HG02938 (cell line): ENCODE results near the gene SLC45A1.
"Not testable (repeated sequence)": the region's sequence is repeated elsewhere in the genome, so short reads cannot be mapped to it uniquely, and the experiment has no call there.

Source experiments
- ATAC-seq: cut with Tn5 transposase; IDR thresholded peaks from one replicate; pipeline ENCODE4 v1.9.1; 2021; ENCODE audit warnings: mild to moderate bottlenecking, moderate library complexity; ENCODE audit not compliant: unreplicated experiment

SLC45A1 gene

DNA sequence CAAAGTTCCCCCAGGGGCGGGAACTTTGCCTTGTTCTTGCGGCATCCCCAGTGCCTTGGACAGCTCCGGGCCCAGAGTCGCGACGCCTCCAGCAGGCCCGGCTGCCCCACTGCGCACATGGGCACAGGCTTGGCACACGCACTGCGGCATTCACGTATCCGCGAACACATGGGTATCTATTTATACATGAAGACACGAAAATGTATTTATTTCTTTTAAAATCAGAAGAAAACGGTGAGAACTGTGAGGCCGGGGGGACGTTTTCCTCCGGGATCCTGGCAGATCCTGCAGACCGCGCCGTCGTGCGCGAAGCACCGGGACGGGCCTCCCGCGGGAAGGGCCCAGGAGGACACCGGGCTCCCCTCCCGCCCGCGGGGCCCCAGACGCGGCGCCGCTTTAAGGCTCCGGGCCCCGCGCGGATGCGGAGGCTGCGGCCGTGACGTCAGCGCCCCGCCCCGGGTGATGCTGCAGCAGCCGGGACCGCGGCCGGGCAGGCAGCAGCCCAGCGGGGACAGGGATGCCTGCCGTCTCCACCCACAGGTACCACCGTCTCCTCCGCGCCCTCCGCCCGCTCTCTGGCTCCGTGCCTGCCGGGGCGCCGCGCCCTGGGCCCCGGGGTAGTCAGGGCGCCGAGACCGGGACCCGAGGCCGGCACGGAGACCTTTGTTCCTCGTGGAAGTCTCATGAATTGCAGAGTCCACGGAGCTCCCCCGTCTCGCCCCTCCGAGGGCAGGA is at the start of gene SLC45A1:
TSS of gene SLC45A1 (plus strand) at position 468 of the 735 bp plus-strand sequence. CDS start 6,216 bp downstream, outside the sequence.
- ATAC-seq: no peak

DNA sequence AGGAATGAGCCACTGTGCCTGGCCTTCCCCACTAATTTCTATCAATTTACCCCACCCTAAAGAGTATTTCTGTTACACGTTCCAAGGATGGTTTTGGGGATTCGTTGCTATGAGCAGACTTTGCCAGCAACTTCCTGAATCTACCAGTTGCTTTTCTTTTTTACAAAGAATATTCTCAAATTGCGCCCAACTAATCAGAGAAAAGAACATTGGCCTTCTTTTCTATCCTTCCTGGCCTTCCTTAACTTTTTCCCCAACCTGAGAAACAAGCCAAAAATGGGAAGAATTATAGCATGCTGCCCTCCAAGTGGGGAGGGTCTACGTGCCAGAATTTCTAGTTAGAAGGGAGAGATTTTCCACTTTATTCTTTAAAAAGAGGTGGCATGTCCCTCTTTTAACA is 44.9 kb upstream of the SLC45A1 start:
- no peak for ATAC-seq

DNA sequence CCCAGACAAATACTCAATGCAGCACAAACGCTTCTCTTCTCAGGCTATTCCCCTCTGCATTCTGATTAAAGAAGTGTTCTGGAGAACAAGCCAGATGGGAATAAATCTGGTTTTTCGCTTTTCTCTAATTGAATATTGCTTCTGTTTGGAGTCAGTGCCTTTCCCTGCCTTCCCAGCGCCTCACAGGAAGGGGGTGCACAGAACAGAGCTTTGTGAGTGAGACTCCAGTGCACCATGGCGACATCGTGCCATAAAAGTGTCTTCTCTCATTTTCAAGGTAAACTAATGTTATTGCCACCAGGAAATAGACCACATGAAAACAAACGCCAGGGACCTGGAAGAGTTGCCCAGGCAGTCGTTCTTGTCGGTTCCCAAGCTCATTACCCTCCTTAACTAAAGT is 43.6 kb upstream of the SLC45A1 start:
- ATAC-seq: no peak

DNA sequence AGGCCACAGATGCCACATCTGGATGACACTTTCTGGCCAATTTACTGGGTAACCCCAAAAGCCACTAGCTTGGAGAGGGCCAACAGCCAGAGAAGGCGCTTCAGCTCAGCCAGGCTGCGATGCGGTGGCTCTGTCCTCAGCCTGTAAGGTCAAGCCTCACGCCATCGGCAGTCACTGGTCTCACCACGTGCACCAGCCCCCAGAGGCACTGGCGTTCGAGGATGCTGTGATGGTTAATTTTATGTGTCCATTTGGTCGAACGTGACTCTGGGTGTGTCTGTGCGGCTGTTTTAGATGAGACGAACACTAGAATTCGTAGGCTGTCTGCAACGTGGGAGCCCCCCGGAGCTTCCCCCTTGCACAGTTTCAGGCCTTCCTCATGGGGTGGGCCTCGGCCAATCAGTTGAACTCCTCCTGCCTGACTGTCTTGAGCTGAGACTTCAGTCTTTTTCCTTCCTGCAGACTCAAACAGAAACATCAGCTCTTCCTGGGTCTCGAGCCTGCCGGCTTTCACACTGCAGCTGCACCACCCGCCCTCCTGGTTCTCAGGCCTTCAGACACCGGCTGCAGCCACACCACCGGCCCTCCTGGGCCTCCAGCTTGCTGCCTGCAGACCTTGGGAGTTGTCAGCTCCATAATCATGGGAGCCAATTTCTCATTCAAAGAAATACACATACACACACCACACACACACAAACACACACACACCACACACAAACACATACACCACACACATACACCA is 41.6 kb upstream of the SLC45A1 start:
- ATAC-seq: no peak

DNA sequence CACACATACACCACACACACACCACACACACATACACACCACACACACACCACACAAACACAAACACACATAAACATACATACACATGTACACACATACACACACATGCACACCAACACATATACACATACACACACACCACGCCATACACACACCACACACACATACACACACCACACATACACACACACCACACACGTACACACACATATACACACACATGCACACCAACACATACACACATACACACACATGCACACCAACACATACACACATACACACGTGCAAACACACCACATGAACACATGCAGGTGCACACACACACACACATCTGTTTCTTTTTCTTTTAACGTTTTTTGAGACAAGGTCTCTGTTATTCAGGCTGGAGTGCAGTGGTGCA is 41.0 kb upstream of the SLC45A1 start:
- no peak for ATAC-seq

DNA sequence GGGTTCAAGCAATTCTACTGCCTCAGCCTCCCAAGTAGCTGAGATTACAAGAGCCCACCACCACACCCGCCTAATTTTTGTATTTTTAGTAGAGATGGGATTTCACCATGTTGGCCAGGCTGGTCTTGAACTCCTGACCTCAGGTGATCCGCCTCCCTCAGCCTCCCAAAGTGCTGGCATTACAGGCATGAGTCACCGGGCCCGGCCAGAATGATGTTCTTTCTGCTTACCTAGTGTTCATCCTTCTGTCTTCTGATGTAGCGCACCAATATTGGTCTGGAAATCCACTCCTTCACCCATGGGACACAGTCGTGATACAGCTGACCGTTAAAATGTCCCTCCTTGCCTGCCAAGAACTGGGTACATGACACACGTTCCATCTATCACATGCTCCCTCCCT is 39.2 kb upstream of the SLC45A1 start:
- not testable (repeated sequence) for ATAC-seq

DNA sequence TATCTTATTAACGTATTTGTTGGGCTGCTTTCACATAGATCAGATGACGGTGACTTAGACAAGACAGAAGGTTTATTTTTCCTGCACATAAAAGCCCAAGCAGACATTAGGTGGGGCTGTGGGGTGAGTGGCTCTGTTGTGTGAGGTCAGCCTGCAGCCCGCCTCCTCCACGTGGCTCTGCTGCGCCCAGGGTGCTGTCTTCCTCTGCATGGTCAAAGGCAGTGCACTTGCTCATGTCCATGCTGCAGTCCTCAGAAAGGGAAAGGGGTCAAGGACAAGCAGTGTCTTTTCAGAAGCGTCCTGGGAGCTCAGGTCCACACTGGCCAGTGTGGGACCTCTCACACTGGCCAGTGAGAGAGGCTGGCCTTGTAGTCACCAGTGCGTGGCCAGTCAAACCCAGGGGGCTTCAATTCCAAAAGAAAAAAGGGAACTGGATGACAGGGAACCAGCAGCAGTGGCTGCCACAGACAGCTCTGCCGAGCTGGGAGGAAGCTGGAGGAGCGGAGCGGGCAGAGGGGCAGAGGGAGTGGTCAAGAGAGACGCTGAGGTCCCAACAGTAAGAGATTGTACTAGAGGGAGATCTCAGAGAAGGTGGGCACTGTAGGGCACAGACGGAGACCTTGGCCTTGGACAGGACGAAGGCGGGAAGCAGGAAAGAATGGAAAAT is 35.9 kb upstream of the SLC45A1 start:
- ATAC-seq: no peak

DNA sequence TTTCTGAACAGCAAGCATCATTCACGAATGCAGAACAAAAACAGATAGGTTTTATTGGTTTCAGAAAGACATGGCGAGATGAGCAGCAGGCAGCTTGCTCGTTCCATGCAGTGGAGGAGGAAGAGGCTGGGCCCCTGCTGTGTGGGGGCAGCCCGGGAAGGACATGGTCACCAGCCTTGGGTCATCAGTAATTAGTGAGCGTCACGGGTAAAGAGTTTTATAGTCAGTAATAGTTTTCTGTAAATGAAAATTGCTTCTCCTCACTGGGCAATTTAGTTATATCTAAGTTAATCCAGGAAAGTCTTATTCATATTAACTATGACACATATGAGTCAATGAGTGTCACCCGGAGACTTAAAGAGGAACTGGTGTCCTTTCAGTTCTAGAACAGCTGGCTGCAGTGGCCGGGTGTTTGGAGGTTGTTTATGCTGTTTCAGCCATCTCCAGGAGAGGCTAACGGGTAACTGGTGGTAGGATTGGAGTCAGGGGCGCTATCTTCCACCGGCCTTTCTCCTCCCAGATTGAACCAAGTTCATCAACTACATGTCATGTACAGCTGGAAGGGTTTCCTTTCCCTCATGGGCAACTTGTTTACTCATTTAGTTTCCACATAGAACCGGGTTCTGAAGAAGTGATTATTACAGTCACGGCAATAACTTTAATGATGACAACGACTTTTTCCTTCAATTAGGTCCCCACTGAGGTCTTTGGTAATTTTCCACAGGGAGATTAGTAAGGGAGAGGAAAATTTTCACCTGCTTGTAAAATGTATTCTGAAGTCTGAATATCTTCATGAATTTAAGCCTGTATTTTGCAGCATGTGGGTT is 34.6 kb upstream of the SLC45A1 start:
- peak; percentile 94 for ATAC-seq

DNA sequence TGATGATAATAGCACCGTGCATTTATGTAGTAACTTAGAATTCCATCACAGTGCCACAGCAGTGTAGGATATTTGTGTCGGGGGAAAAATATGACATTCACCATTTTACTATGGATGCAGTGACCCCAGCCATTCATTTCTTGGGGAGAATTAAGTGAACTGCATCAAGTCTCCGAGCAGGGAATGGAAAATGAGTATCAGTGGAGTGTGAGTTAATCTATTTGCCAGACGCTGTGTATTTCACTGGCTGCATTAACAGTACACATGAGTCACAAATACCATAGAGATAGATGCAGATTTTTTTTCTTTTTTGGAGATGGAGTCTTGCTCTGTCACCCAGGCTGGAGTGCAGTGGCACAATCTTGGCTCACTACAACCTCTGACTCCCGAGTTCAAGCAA is 33.8 kb upstream of the SLC45A1 start:
- ATAC-seq: no peak

DNA sequence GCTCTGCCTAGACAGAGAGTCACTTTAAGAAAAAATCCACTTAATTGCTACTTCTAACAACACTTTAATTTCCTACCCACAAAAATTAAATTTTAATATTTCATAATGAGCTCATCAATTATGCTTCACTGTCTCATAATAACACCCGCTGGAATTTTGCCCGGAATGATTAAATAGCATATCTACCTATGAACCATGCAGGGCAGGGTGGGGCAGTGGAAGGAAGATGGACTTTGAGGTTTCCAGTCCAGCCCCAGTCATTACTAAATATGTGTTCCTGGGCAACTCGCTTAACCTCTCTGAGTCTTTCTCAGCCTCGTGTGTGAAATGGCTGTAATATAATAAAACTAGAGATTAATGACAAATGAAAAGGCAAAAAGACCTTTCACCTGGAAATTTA is 32.8 kb upstream of the SLC45A1 start:
- ATAC-seq: no peak

DNA sequence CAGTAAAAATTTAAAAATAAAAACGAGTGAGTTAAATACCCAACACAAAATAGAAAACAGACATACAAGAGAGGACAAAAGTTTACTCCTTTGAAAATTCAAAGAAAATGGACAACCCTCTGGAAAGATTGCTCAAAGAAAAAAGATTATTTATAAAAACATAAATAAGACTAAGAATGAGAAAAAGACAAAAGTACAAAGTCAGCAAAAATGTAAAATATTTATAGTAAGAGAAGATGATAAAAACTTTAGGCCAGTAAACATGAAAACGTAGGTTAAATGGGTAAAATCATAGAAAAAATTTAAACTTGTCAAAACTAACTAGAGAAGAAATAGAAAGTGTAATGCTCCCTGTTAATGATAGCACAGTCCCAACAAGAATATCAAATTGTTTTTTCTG is 31.9 kb upstream of the SLC45A1 start:
- ATAC-seq: no peak

DNA sequence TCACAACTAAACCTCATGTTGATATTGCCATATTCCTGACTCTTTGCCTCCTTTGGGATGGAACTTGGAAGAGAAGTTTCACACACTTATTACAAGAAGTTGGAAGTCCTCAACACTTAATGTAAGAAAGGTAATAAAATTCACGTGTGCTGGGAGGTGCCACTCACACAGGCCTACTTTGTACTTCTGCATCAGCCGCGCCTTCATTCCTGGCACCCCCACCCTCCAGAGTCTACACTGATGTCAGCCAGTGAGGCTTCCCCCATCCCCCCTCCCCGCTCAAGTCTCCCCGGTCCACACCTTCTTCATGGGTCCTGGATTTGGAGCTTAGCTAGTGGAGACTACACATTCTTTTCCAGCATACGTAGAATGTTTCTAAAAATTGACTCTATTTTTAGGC is 24.8 kb upstream of the SLC45A1 start:
- ATAC-seq: no peak

DNA sequence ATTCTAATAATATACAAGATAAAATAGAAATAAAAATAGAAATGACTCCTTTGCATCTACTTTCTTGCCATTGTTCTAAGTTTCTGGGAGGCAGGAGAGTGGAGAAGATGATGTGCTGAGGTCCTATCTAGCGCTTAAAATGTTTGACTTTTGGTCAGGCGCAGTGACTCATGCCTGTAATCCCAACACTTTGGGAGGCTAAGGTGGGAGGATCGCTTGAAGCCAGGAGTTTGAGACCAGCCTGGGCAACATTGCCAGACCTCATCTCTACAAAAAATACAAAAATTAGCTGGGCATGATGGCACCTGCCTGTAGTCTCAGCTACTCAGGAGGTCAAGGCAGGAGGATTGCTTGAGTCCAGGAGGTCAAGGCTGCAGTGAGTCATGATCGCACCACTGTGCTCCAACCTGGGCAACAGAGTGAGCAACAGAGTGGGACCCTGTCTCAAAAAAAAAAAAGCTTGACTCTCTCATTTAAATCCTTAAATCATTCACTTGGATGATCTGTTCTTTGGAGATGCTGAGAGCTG is 24.2 kb upstream of the SLC45A1 start:
- ATAC-seq: no peak

DNA sequence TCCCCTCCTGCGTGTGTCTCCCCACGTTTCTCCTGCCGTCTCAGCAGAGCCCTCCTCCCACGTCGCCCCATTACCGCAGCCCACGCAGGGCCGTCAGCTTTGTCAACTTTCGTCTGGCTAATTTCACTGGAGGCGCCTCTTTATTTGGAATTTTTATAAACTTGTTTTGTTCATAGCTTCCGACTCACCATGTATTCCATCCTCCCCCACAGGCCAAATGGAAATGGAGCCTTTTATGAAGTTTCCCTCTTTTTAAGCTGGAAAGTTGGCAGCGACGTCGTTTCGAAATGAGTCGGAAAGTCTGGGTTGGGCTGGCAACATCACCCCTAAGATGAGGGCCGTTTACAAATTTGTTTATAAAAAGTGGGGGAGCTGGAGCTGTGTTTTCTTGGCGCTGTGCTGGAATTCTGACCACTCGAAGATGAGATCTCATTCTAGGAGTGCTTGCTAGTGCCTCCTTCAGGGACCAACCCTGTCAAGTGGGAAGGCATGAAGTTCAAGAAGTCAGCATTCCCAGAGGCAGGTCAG is 23.7 kb upstream of the SLC45A1 start:
- ATAC-seq: no peak

DNA sequence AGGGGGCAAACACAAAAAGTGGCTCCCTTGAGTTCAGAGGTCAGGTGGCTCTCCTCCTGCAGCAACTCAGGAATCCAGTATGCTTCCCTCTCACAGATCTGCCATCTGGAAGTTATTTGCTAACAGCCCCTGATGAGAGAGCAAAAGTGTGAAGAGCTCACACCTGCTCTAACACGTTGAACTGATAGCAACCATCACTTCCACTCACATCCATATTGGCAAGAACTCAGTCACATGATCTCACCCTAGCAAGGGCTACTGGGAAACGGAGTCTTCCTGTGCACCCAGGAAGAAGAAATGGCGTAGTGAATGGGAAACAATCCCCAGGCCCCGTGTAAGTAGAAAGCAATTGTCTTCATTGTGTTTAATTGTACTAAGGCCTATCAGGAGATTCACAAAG is 20.7 kb upstream of the SLC45A1 start:
- no peak for ATAC-seq

DNA sequence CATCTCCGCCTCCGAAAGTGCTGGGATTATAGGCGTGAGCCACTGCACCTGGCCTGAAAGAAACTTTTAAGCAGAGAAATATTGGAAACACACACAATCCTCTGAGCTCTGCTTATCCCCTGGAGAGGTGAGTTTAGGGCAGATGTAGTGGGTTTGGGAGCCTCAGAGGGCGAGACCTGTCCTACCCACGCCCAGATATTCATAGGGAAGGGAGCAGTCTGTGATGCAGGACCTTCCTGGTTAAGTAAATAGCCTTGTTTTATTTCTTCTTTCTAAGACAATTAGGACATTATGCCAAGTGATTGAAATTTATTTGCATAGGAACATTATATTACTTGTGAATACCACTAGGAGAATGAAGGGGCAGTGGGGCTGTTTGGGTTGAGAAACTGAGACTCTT is 18.0 kb upstream of the SLC45A1 start:
- ATAC-seq: no peak

DNA sequence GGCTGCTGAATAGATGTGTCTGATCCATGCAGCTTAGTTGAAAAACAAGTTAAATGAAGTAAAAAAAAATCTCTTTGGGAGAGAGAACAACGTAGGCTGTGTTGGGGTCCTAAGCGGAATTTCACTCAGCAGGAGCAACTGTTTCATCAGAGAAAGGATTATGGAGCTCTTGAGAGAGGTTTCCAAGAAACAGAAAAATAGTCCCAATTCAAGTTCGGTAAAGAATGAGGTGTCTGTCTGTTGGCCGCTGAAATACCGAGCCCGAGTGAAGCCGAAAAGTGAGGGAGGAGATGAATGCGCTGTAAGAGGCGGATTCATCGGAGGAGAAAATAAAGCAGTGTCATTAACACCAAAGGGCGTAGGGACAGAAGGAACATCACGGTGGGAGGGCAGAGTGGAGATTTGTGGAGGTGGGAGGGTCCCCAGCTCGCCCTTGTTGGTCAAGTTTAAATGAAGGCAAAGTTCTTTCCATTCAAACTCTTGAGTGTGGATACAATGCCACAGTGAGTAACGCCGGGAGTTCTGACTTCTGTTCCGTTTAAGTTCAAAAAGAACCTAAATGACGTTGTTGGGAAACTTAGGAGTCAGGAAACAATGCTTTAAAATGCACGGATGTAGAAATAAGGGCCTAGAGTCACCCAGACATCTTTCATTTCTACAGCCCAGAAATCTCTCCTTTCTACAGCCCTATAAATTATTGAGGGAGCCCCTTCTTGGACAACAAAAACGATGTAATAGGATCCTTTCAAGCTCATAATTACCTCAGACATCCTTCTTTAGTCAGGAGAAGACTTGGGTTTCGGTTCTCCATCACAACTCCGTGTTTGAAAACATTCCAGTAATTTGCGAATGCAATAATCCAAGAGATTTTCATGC is 15.6 kb upstream of the SLC45A1 start:
- ATAC-seq: no peak

DNA sequence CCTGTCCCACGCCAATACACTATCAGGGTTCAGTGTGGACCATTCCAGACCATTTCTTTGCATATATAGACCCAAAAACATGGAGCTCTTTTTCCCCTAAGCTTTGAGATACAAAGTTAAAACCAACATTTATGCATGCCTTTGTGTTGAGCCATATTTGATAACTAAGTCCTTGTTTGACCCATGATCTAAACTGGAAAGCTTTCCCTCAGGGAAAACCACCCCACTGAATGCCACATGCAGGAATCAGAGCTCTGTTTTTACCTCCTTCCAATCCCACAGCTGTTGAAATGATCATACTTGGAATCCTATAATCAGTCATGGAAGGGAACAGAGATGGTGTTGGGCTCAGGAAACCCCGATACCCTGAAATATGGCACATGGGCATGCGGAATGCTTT is 14.8 kb upstream of the SLC45A1 start:
- no peak for ATAC-seq

DNA sequence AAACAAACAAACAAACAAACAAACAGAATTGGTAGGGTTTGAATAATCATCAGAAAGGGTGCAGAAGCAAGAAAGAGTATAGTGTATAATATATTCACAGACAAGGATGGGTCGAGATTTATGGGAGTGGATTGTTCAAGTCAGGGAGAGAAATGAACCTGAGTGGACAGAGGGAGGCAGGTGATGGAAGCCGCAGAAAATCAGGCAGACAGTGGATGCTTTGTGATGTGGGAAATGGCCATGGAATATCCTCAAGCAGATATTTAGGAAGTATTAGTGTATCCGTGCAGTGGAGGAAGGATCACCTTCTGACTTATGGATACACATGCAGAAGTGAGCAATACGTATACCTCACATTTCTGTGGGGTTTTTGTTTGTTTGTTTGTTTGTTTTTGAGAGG is 14.0 kb upstream of the SLC45A1 start:
- ATAC-seq: no peak

DNA sequence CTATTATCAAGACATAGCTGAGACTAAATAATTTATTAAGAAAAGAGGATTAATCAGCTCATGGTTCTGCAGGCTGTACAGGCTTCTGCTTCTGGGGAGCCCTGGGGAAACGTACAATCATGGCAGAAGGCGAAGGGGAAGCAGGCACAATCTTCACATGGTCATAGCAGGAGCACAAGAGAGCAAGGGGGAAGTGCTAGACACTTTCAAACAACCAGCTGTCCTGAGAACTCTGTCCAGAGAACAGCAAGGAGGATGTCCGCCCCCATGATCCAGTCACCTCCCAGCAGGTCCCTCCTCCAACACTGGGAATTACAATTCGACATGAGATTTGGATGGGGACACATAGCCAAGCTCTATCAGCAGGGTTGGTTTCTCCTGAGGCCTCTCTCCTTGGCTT is 10.3 kb upstream of the SLC45A1 start:
- no peak for ATAC-seq
